Renal pelvis (tissue), 4 donors: ENCODE results near the gene CRIP1. TPM values are rescaled to one million over a fixed set of nuclear protein-coding genes. Genes with fewer than 3 reads are reported as not detected.

Experiments
- DNase-seq: peaks from one replicate; pipeline ENCODE4 v3.0.0-alpha.2; 2013
- polyA plus RNA-seq, 3 donors: library from polyadenylated mRNA; unstranded; fragments of 120-200 nt; gene quantifications; one replicate each; pipeline ENCODE4 v1.2.1, GENCODE V29; 2013; ENCODE audit not compliant: insufficient read length in 3 of 3

Gene CRIP1
- polyA plus RNA-seq, 3 donors = 28.8 to 36.6 (median 34.6) TPM

- no peak for DNase-seq
Observed at GRCh38 chr14:105467942-105468471, 18.7 kb upstream of the CRIP1 start.

- DNase-seq = no peak
Observed at GRCh38 chr14:105468621-105469241, 18.0 kb upstream of the CRIP1 start.

- no peak for DNase-seq
Observed at GRCh38 chr14:105469456-105470349, 17.0 kb upstream of the CRIP1 start.

GRCh38 chr14:105470350-105471296 lies 16.1 kb upstream of the CRIP1 start:
- DNase-seq = no peak

GRCh38 chr14:105471297-105471821 lies 15.3 kb upstream of the CRIP1 start:
- DNase-seq = no peak

- DNase-seq = no peak
Observed at GRCh38 chr14:105471823-105472485, 14.7 kb upstream of the CRIP1 start.

- DNase-seq = no peak
Observed at GRCh38 chr14:105472486-105472991, 14.1 kb upstream of the CRIP1 start.

- no peak for DNase-seq
Observed at GRCh38 chr14:105473033-105473676, 13.5 kb upstream of the CRIP1 start.

- peak; percentile 96 for DNase-seq
Observed at GRCh38 chr14:105473677-105474482, 12.8 kb upstream of the CRIP1 start.

- no peak for DNase-seq
Observed at GRCh38 chr14:105474483-105475268, 12.0 kb upstream of the CRIP1 start, which contains the start of gene CRIP2. Gene CRIP2 (plus strand): TSS chr14:105474821. CDS start chr14:105474863, 42 bp downstream.

GRCh38 chr14:105475269-105476096 lies 11.2 kb upstream of the CRIP1 start:
- DNase-seq = no peak

GRCh38 chr14:105476097-105476830 lies 10.4 kb upstream of the CRIP1 start:
- no peak for DNase-seq

- DNase-seq = no peak
Observed at GRCh38 chr14:105476831-105477659, 9.6 kb upstream of the CRIP1 start.

GRCh38 chr14:105477660-105478397 lies 8.9 kb upstream of the CRIP1 start:
- no peak for DNase-seq
